Natural killer cell treated with Interleukin-12 subunit alpha and Interleukin-12 subunit beta and Interleukin-15 and Interleukin-18, amount 100 ng/mL, for 72 hours (primary cell): Measurements from ENCODE around the gene CDK5RAP3. TPM values are rescaled to one million over a fixed set of nuclear protein-coding genes. Genes with fewer than 3 reads are reported as not detected.
"Not testable (repeated sequence)": the region's sequence is repeated elsewhere in the genome, so short reads cannot be mapped to it uniquely, and the experiment has no call there.

Source experiments
- ATAC-seq, 2 donors: fragments of 150-1000 bp; cut with Tn5 transposase in 1 of 2; sonication (Bioruptor Pico), chemical (Tn5 transposase) in 1 of 2; 2 replicates each; pipeline ENCODE4 v1.10.0; 2021
- DNase-seq: peaks from one replicate; pipeline ENCODE4 v3.0.0; 2022; ENCODE audit warnings: low spot score
- H3K27ac Mint-ChIP-seq, 2 donors: 1 replicate in 1 of 2; 2 replicates in 1 of 2; pipeline ENCODE4 v1.8.0; 2022; ENCODE audit warnings: mixed read lengths in 2 of 2, mild to moderate bottlenecking in 1 of 2, moderate library complexity in 1 of 2
- H3K27me3 Mint-ChIP-seq, 2 donors: 1 replicate in 1 of 2; 2 replicates in 1 of 2; pipeline ENCODE4 v1.8.0; 2022; ENCODE audit warnings: mixed read lengths in 2 of 2
- H3K36me3 Mint-ChIP-seq: one replicate; pipeline ENCODE4 v1.8.0; 2022; ENCODE audit warnings: mixed read lengths
- H3K4me1 Mint-ChIP-seq, 2 donors: 1 replicate in 1 of 2; 2 replicates in 1 of 2; pipeline ENCODE4 v1.8.0; 2022; ENCODE audit warnings: low read depth in 2 of 2, mixed read lengths in 2 of 2, mild to moderate bottlenecking in 1 of 2
- H3K4me3 Mint-ChIP-seq: one replicate; pipeline ENCODE4 v1.8.0; 2022; ENCODE audit warnings: mixed read lengths
- H3K9me3 Mint-ChIP-seq: 2 replicates; pipeline ENCODE4 v1.8.0; 2022; ENCODE audit warnings: mixed read lengths
- total RNA-seq, 2 donors: library from RNA; stranded (reverse); gene quantifications; one replicate each; pipeline ENCODE4 v1.2.3, GENCODE V29; 2022

The CDK5RAP3 gene, protein sequence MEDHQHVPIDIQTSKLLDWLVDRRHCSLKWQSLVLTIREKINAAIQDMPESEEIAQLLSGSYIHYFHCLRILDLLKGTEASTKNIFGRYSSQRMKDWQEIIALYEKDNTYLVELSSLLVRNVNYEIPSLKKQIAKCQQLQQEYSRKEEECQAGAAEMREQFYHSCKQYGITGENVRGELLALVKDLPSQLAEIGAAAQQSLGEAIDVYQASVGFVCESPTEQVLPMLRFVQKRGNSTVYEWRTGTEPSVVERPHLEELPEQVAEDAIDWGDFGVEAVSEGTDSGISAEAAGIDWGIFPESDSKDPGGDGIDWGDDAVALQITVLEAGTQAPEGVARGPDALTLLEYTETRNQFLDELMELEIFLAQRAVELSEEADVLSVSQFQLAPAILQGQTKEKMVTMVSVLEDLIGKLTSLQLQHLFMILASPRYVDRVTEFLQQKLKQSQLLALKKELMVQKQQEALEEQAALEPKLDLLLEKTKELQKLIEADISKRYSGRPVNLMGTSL
- total RNA-seq: 100 to 1,000 TPM; 150 to 278 TPM

DNA sequence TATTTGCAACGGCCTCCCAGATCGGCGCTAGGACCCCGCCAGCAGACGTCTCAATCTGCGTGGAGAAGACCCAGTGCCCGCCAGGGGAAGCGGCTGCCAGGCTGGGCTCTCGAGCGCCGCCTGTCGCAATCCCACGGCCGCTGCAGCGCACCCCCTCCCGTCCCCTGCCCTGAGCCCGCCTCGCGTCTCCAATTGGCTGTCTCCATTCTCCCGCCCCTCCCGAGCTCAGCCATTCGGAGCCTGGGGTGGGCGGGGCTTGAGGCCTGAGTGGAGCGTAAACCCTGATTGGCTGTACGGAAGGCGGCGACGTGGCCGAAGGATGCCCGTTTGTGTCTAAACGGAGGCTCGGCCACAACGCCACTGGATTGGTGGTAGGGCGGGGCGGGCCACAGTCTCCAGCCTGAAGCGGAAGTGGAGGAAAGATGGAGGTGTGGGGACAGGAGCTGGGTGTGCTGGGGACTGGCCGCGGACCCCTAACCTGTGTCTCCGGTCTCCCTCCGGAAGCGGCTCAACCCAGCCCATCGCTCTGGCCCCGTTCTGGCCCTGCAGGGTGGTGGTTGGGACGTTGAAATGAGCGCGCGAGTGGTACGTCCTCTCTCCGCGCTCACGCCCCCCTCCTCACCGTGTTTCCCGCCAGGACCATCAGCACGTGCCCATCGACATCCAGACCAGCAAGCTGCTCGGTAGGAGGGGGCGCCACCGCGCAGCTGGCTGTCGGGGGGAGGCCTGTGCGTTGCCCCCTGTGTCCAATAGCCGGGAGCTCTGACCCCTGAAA is at the start of gene CDK5RAP3:
CDK5RAP3 (plus strand) TSS at position 389 of the 775 bp plus-strand sequence; CDS start at position 423, 34 bp downstream.
- Mint-ChIP-seq H3K27ac (peak within 1 kb of the TSS; percentile 90 to 91), H3K36me3 (peaks cover 11% of the 10 kb centered on the region), H3K27me3 (peaks cover 0 to 3% of the 10 kb centered on the region in 2 donors), H3K4me1 (peaks cover 12 to 24% of the 10 kb centered on the region in 2 donors), H3K4me3 (peak within 1 kb of the TSS; percentile 88), H3K9me3 (no peaks in the 10 kb centered on the region)
- ATAC-seq (peak; percentile 99), DNase-seq (peak; percentile 100)

DNA sequence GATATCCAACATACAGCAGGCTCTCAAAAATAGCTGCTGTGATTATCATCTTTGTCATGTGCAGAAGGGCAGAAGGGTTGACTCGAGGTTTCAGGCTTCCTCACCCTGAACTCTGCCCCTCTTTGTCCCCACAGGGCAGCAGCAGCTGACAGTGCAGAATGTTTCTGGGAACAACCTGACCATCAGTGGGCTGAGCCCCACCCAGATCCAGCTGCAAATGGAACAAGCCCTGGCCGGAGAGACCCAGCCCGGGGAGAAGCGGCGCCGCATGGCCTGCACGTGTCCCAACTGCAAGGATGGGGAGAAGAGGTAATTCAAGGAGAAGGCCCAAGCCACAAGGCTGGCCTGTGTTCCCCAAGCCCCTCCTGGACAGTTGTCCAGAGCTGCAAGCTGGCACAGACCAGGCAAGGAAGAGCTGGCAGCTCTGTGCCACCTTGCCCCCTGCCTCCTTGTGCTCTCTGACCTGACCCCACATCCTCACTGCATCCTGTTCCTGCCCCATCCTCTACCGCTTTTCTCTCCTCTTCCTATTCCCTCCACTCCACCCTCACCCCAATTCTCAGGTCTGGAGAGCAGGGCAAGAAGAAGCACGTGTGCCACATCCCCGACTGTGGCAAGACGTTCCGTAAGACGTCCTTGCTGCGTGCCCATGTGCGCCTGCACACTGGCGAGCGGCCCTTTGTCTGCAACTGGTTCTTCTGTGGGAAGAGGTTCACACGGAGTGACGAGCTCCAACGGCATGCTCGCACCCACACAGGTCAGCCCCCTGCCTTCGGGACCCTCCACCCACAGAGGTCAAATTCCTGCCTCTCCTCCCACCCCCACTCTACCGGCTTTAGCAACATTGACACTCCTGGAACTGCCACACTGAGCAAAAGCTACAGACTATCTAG is 45.9 kb upstream of the CDK5RAP3 start:
- Mint-ChIP-seq H3K9me3 (no peaks in the 10 kb centered on the region), H3K4me1 (peaks cover 3 to 4% of the 10 kb centered on the region in 2 donors), H3K36me3 (peaks cover 24% of the 10 kb centered on the region), H3K4me3 (no peak overlapping the region), H3K27ac (no peak overlapping the region), H3K27me3 (no peaks in the 10 kb centered on the region)
- ATAC-seq: no peak
- DNase-seq: no peak

DNA sequence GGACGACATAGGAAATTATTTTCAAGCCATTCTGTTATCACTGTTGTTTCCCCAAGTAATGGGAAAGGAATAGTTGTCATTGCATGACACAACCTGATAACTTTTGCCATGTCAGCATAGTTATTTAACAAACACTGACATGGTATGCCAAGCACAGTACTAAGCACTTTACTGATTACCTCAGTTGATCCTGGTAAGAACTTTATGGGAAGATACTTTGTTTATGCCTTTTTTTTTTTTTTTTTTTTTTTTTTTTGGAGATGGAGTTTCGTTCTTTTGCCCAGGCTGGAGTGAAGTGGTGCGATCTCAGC is 45.3 kb upstream of the CDK5RAP3 start:
- Mint-ChIP-seq H3K4me3 (no peak overlapping the region), H3K9me3 (no peaks in the 10 kb centered on the region), H3K27me3 (no peaks in the 10 kb centered on the region), H3K27ac (no peak overlapping the region), H3K4me1 (peaks cover 3 to 4% of the 10 kb centered on the region in 2 donors), H3K36me3 (peaks cover 24% of the 10 kb centered on the region)
- no peak for DNase-seq
- no peak for ATAC-seq

DNA sequence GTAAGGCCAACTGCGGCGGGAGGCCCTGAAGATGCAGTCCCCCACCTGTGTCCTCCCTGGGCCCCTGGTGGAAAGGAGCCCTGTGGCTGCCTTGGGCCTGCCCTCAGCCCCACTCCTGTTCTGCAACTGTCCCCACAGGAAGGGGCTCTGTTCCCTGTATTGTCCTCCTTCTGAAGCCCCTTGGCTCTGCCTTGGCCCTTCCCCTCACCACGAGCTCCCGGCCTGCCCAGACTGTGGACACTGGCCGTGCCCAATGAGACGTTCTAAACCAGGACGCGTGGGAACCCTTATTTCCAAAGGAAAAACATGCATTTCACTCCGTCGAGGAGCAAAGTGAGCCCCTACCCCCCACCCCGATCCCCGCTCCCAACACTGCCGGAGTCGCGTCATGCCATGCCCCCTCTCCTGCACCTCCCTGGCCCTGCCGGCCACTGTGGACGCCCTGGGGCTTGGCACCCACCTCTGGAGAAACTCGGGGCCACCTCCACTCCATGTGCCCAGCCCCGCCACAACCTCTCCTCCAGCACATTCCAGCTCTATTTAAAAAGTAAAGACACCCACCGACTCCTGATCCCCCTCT is 43.0 kb upstream of the CDK5RAP3 start:
- no peak for DNase-seq

DNA sequence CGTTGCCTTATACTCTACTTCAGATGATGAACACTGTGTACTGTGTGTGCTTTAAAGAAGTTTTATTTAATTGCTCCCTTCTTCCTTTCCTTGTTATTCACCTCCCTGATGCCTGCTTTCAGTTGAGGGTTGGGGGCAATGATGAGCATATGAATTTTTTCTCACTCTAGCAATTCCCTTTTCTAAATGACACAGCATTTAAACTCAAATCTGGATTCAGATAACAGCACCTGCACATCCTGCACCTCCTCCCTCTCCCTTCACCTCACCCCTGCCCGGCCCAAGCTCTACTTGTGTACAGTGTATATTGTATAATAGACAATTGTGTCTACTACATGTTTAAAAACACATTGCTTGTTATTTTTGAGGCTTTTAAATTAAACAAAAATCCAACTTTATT is 42.5 kb upstream of the CDK5RAP3 start:
- H3K4me1 Mint-ChIP-seq: peaks cover 3 to 4% of the 10 kb centered on the region in 2 donors
- H3K27me3 Mint-ChIP-seq: no peaks in the 10 kb centered on the region
- H3K9me3 Mint-ChIP-seq: no peaks in the 10 kb centered on the region
- no peak for ATAC-seq
- peak overlapping the region in 1 of 2 donors; percentile 27 for H3K27ac Mint-ChIP-seq
- peaks cover 16% of the 10 kb centered on the region for H3K36me3 Mint-ChIP-seq
- H3K4me3 Mint-ChIP-seq: no peak overlapping the region
- no peak for DNase-seq

More for the DNA sequence above, 43.0 kb upstream of the CDK5RAP3 start:
- no peaks in the 10 kb centered on the region for H3K27me3 Mint-ChIP-seq
- no peak overlapping the region for H3K4me3 Mint-ChIP-seq
- H3K36me3 Mint-ChIP-seq: peaks cover 16% of the 10 kb centered on the region
- peak overlapping the region in 1 of 2 donors; percentile 27 for H3K27ac Mint-ChIP-seq
- peak in 1 of 2 donors; percentile 32 for ATAC-seq
- H3K9me3 Mint-ChIP-seq: no peaks in the 10 kb centered on the region
- H3K4me1 Mint-ChIP-seq: peaks cover 3 to 4% of the 10 kb centered on the region in 2 donors

DNA sequence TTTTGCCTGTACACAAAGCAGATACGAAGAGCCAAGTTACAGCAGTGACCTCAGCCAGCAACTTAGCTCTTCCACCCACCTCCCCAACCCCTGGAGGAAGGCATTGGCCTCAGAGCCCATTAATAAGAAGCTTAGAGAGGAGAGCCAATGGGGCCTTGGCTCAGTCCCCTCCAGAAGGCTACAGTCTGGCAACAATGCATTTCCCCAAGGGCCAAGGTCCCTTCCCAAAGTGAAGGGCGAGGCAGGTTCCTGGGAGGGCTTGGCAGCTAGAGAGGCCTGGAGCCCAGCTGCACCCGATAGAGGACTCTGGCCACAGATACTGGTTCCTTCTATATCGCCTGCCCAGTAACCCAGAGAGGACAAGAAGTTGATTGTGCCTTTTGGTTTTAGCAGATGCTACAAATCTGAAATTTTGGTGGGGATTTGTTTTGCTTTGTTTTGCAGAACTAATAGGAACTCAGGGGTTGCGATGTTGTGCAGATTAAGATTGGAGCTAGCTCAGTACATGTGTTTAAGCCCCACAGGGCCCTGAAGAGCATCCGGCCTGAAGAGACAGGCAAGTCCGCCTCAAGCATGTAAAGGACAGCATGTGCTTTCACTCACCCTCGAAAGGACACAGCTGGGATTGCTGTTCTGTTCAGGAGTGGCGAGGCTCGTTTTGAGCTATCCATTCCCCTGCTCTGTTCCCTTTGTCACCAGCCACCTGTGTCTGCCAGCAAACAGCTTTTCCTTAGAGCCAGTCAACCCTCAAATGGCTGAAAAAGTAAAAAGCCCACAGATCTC is 41.5 kb upstream of the CDK5RAP3 start:
- no peaks in the 10 kb centered on the region for H3K27me3 Mint-ChIP-seq
- ATAC-seq (no peak), DNase-seq (no peak)
- peaks cover 3 to 4% of the 10 kb centered on the region in 2 donors for H3K4me1 Mint-ChIP-seq
- H3K9me3 Mint-ChIP-seq: no peaks in the 10 kb centered on the region
- H3K4me3 Mint-ChIP-seq: no peak overlapping the region
- no peak overlapping the region for H3K27ac Mint-ChIP-seq
- peaks cover 16% of the 10 kb centered on the region for H3K36me3 Mint-ChIP-seq

DNA sequence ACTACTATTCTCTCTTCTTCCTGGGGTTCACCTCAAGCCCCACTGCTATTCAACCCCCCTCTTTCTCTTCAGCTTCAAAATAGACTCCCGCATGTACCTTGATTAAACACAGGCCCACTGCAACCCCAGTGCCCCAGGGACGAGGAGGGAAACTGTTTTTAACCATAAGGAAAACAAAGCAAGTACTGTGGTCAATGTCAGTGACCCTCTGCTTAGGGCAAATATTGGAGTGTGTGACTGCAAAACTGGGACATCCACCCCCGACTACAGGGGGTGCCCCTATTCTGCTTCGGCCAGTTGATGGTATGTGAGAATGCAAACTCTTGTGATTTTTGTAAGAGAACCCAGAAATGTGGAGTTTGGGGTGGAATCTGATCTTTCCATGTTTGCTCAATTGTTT is 39.1 kb upstream of the CDK5RAP3 start:
- H3K9me3 Mint-ChIP-seq: no peaks in the 10 kb centered on the region
- peaks cover 10% of the 10 kb centered on the region for H3K36me3 Mint-ChIP-seq
- DNase-seq: no peak
- no peak for ATAC-seq
- peaks cover 0 to 2% of the 10 kb centered on the region in 2 donors for H3K27me3 Mint-ChIP-seq
- H3K4me3 Mint-ChIP-seq: no peak overlapping the region
- H3K27ac Mint-ChIP-seq: peak overlapping the region in 1 of 2 donors; percentile 6
- peaks cover 2 to 4% of the 10 kb centered on the region in 2 donors for H3K4me1 Mint-ChIP-seq

DNA sequence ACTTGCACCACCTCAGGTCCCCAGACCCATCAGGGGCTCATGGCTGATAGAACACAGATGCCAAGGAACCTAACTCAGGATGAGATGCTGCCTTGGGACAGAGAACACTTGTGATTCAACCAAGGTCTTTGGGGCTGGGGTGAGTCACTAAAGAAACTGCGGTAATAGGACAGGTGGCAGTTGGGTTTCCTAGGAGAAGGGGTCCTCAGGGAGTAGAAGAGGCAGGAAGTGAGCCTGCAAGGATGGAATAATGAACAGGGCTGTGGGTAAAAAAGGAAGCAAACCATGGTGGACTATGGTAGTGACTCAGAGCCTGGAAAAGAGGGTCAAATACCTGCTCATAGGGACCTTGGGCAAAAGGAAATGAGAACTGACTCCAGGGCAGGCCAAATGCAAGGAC is 36.1 kb upstream of the CDK5RAP3 start:
- Mint-ChIP-seq H3K4me1 (no peaks in the 10 kb centered on the region), H3K27ac (no peak overlapping the region), H3K9me3 (no peaks in the 10 kb centered on the region), H3K4me3 (no peak overlapping the region), H3K36me3 (no peaks in the 10 kb centered on the region), H3K27me3 (peaks cover 0 to 2% of the 10 kb centered on the region in 2 donors)
- DNase-seq: no peak
- no peak for ATAC-seq

DNA sequence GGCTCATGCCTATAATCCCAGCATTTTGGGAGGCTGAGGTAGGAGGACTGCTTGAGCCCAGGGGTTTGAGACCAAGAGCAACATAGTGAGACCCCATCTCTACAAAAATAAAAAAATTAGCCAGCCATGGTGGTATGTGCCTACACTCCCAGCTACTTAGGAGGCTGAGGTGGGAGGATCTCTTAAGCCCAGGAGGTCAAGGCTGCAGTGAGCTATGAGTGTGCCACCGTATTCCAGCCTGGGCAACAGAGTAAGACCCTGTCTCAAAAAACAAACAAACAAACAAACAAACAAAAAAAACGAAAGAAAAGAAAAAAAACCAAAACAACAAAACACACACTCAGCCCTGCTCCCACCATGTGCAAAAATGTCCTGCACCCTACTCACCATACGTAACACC is 35.4 kb upstream of the CDK5RAP3 start:
- H3K27ac Mint-ChIP-seq, DNase-seq, H3K27me3 Mint-ChIP-seq, H3K4me1 Mint-ChIP-seq, H3K36me3 Mint-ChIP-seq, H3K9me3 Mint-ChIP-seq, H3K4me3 Mint-ChIP-seq, ATAC-seq: not testable (repeated sequence)

DNA sequence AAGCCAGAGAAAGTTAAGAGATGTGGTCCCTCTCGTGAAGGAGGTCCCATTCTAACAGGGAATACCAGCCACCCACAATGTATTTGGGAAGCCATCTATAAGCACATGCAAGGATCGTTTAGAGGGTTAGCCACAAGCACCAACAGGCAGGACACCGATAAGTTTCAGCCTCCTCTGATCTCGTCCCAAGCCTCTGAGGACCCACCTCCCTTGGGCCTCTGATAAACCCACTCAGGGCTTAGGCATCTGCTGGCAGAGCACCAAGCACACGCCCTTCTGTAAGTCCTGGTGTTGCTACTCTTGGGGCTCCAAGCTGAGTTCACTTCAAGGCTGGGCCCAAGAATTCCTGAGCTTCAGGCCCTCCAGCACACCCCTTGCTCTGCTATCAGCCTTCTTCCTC is 35.0 kb upstream of the CDK5RAP3 start:
- H3K27me3 Mint-ChIP-seq: peaks cover 0 to 2% of the 10 kb centered on the region in 2 donors
- DNase-seq (no peak), ATAC-seq (peak in 1 of 2 donors; percentile 14)
- no peak overlapping the region for H3K4me3 Mint-ChIP-seq
- H3K4me1 Mint-ChIP-seq: peaks cover 3 to 4% of the 10 kb centered on the region in 2 donors
- H3K36me3 Mint-ChIP-seq: peaks cover 2% of the 10 kb centered on the region
- H3K27ac Mint-ChIP-seq: no peak overlapping the region
- peaks cover under 1% of the 10 kb centered on the region for H3K9me3 Mint-ChIP-seq

DNA sequence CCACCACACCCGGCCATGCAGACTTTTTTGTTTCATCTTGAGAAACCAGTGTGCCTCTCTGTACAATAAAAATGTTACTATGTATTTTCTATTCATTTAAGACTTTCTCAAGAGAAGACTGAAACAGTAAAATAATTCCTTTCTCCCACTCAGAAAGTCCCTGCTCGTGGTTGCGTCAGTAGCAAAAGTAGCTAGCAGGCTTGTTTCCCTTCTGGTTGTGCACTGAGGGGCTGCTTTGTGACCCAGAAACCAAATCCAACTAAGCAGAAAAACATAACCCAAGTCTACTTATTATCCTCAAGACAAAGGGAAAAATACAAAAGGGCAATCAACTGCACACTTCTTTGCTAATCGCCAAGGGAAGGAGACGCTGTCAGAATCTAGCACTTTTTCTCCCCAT is 33.0 kb upstream of the CDK5RAP3 start:
- ATAC-seq (no peak), DNase-seq (no peak)
- peaks cover 0 to 2% of the 10 kb centered on the region in 2 donors for H3K27me3 Mint-ChIP-seq

DNA sequence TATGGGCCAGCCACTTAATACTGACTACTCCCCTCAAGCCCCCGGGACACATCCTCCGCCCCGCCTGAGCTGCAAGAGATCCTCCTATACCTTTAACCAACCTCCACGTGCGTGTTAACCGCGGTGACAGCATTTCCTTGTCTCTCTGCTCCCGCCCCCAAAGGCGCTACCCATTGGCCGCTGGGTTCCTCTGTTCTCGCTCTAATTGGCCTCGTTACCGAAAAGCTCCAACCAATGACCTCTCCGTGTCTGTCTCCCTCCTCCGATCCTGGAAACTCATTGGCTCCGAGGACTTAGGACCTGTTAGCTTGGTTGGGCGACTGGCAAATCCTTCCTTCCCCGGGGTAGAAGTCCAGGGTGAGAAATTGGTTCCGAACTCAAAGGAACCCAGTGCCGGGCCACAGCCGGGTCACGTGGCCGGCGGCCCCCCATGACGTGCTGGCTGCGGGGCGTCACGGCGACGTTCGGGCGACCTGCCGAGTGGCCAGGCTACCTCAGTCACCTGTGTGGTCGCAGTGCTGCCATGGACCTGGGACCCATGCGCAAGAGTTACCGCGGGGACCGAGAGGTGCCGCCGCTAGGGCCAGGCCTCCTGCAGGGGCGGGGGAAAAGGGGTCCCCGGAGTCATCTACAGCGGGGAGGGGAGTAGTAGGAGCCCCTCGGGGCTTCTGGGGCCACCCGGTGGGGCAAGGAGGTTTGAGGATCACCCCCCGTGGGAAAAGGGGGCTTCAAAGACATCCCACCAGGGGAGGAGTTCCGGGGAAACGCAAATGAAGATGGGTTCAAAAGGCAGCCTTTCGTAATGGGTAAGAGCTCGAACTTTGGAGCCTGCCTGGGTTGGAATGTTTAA is 29.4 kb upstream of the CDK5RAP3 start, which contains the start of gene PNPO:
PNPO (plus strand) TSS at position 326 of the 850 bp plus-strand sequence; CDS start at position 431, 105 bp downstream.
- H3K9me3 Mint-ChIP-seq: peaks cover 3% of the 10 kb centered on the region
- H3K4me1 Mint-ChIP-seq: peaks cover 28 to 35% of the 10 kb centered on the region in 2 donors
- ATAC-seq (peak; percentile 98), DNase-seq (peak; percentile 96)
- peak within 1 kb of the TSS; percentile 54 to 71 for H3K27ac Mint-ChIP-seq
- H3K36me3 Mint-ChIP-seq: peaks cover 8% of the 10 kb centered on the region
- peak within 1 kb of the TSS; percentile 80 for H3K4me3 Mint-ChIP-seq
- H3K27me3 Mint-ChIP-seq: peaks cover 0 to 2% of the 10 kb centered on the region in 2 donors

More for the DNA sequence above, 33.0 kb upstream of the CDK5RAP3 start:
- Mint-ChIP-seq H3K9me3 (peaks cover 3% of the 10 kb centered on the region), H3K4me1 (peaks cover 14 to 19% of the 10 kb centered on the region in 2 donors), H3K27ac (no peak overlapping the region), H3K36me3 (peaks cover 4% of the 10 kb centered on the region), H3K4me3 (no peak overlapping the region)
